Retinal pigment epithelial cell (primary cell): ENCODE measurements around the gene FMO1.

Source experiments
- DNase-seq: peaks from one replicate; pipeline ENCODE4 v3.0.0-alpha.2; 2010; ENCODE audit warnings: low read depth
- H3K4me3 ChIP-seq: 2 replicates; pipeline ENCODE4 v1.5.1; 2011; ENCODE audit warnings: mild to moderate bottlenecking, low read length, control low read depth, moderate library complexity
- CTCF ChIP-seq: conservative IDR thresholded peaks from 2 replicates; pipeline ENCODE4 v1.5.1; 2011; ENCODE audit warnings: low read depth, low read length, control low read depth, inconsistent platforms

FMO1 gene

DNA sequence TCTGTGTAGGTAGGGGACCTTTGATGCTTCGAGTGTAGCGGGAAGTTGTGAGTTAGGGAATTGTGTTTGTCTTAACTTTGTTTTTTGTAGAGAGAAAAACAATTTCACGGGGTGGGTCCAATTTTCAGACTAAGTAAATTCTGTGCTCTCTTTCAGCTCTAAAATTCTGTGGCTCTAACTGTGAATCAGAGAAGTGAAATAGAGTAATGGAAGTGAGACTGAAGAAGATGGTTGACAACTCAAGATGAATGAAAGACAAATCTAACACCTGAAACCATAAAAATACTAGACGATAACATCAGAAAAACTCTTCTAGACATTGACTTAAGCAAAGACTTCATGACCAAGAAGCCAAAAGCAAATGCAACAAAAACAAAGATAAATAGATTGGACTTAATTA, 4.4 kb upstream of the FMO1 start:
- H3K4me3 ChIP-seq: no peak overlapping the region
- no peak for DNase-seq
- no peak for TF ChIP-seq CTCF

DNA sequence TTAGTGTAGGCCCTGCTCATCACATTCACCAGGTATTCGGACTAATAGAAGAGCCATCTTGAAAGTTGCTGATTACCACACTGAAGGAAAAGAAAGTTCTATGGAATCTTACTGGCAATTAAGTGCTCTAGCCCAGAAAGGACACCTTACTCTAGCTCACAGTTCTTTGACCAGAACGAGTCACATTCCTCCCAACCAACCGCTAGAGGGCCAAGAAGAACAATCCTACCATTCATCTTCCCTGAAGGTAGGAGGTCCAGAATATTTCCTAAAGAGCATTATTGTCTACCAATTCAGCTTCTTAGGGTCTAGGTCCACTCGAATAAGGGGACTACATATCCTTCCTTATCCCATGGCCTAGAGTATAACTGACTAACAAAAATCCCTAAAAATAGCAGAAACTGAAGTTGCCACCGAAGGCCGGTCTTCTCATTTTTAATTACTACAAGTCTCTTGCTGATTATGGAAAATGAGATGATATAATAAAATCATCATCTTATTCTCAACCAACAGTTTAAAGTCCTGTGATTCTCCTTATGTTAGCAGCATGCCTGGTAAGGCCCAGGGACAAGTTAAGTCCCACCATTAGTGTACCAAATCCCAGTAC, 2.7 kb upstream of the FMO1 start:
- H3K4me3 ChIP-seq: no peak overlapping the region
- DNase-seq: no peak
- peak; percentile 89 for TF ChIP-seq CTCF

- DNase-seq: no peak
- no peak for TF ChIP-seq CTCF
Measured at GRCh38 chr1:171247501-171247900, 793 bp upstream of the FMO1 start.

GRCh38 chr1:171248841-171249240, 547 bp downstream of the FMO1 start:
- no peak for TF ChIP-seq CTCF
- no peak overlapping the region for H3K4me3 ChIP-seq

More at GRCh38 chr1:171247501-171247900, 793 bp upstream of the FMO1 start:
- no peak overlapping the region for H3K4me3 ChIP-seq

DNA sequence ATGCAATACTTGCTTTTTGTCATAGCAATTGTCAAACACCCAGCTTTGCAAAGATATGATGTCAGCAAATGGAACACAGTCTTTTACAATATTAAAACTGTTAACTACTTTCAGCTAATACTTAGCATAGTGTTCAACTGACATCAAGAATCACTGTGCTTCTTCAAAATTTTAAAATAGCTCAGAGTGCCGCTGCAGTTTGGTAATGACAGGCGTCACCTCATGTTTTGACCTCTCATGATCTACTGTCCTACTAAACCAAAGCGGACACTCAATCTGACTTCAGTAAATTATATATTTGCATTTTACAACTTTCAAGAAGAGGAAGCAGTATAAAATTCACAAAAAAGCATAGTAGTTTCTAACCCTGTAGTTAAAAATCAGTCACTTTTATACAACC, 2.0 kb downstream of the FMO1 start:
- no peak for DNase-seq
- no peak overlapping the region for H3K4me3 ChIP-seq
- TF ChIP-seq CTCF: no peak

More at GRCh38 chr1:171248841-171249240, 547 bp downstream of the FMO1 start:
- DNase-seq: no peak

DNA sequence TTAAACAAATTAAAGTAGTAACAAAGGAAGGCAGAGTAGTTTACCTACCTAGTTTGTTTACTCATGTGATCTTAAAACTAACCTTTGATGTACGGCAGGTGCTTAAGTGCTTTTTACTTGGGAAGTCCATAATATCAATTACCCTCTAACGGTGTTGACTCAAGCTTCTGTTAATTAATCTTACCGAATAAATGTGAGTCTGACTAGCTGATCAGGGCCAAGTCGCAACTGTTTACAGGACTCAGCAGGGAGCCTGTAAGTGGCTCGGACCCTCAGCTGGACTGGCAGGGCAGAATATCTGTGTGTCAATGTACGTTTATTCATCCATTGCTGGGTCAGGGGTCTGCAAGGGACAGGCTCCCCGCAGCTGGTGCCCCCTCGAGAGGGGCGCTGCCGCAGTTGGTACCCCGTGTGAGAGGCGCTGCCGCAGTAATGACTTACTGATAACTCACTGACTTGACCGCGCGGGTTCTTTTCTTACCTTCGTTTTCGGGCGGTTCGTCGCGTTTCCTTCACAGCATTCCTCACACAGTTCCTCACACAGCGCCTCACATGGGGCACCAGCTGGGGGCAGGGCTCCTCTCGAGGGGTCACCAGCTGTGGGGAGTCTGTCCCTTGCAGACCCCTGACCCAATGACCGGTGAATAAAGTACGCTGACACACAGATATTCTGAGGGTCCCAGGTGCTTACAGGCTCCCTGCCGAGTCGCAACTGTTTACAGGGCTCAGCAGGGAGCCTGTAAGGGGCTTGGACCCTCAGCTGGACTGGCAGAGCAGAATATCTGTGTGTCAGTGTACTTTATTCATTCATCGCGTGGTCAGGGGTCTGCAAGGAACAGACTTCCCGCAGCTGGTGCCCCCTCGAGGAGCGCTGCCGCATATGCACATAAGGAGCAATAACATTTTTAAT, 3.0 kb downstream of the FMO1 start:
- DNase-seq: no peak
- TF ChIP-seq CTCF: peak; percentile 73
- peak overlapping the region; percentile 72 for H3K4me3 ChIP-seq

DNA sequence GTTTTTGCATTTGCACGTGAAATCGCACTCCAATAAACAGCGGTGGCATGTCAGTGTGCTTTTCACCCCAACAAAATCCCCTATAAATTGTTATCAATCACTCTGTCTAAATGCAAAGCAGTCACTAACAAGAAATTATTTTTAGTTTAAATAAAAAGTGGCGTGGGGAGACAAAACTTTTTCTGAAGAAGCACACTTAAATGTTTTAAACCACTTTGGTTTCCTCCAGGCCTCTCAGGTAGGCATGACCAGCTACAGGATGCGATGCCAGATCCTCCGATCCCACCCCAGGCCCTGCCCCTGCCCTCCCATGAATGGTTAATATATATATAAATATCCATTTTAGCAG, 3.6 kb downstream of the FMO1 start:
- DNase-seq: no peak
- H3K4me3 ChIP-seq: peak overlapping the region; percentile 72
- no peak for TF ChIP-seq CTCF
